Endothelial cell of umbilical vein (primary cell): ENCODE measurements around the gene COMP. TPM values are rescaled to one million over a fixed set of nuclear protein-coding genes. Genes with fewer than 3 reads are reported as not detected.

Experiments
- BruUV-seq: library from RNA; stranded (reverse); fragments of 400-500 nt; replicated peaks from 2 replicates; lab custom pipeline; 2021; lab: Mats Ljungman, UMichigan
- CTCF ChIA-PET: fragments of 300-600, 350-600 bp; sonication (Branson Sonifier 250); formaldehyde crosslinking; loops from one replicate; lab custom pipeline; 2021; ENCODE audit warnings: antibody characterized with exemption, inconsistent platforms; lab: Charles Lee
- POLR2A ChIA-PET: fragments of 300-600, 350-600 bp; sonication (Branson Sonifier 250); formaldehyde crosslinking; loops from one replicate; lab custom pipeline; 2021; ENCODE audit warnings: antibody characterized with exemption, inconsistent platforms; lab: Charles Lee
- DNase-seq: peaks from one replicate; pipeline ENCODE4 v3.0.0-alpha.2; 2011; ENCODE audit warnings: low read depth, low spot score
- FAIRE-seq: peaks from 2 replicates; lab custom pipeline; 2011; peaks lifted over from hg19 to GRCh38; lab: Jason Lieb, UNC
- H2AFZ ChIP-seq: 2 replicates; pipeline ENCODE4 v1.6.0; 2012; ENCODE audit warnings: low read depth, low read length, control low read depth, inconsistent platforms
- H3K27ac ChIP-seq: 2 replicates; pipeline ENCODE4 v1.5.1; 2011; ENCODE audit warnings: low read depth, mild to moderate bottlenecking, control low read depth, low read length, moderate library complexity; ENCODE audit not compliant: insufficient read depth
- H3K27me3 ChIP-seq, 2 experiments: 2 replicates each; pipeline versions ENCODE4 v1.6.0 to v1.6.1; 2011; ENCODE audit warnings: low read length in 2 of 2, mixed read lengths in 1 of 2; ENCODE audit not compliant: control insufficient read depth in 2 of 2, insufficient read depth in 2 of 2
- H3K36me3 ChIP-seq, 2 experiments: 2 replicates in 1 of 2; 3 replicates in 1 of 2; pipeline ENCODE4 v1.5.1; 2011; ENCODE audit warnings: low read length in 2 of 2, mild to moderate bottlenecking in 1 of 2, moderate library complexity in 1 of 2; ENCODE audit not compliant: control insufficient read depth in 2 of 2, insufficient read depth in 2 of 2; ENCODE audit errors: extremely low read depth in 1 of 2
- H3K4me1 ChIP-seq: 3 replicates; pipeline ENCODE4 v1.5.1; 2011; ENCODE audit warnings: mild to moderate bottlenecking, low read length; ENCODE audit not compliant: control insufficient read depth, insufficient read depth; ENCODE audit errors: extremely low read depth
- H3K4me2 ChIP-seq: 2 replicates; pipeline ENCODE4 v1.6.1; 2011; ENCODE audit warnings: low read length, control low read depth, mixed read lengths; ENCODE audit not compliant: insufficient read depth
- H3K4me3 ChIP-seq, 3 experiments: fragments of 200-600 bp in 1 of 3; sonication (generic), shearing (Covaris generic) in 1 of 3; replicated peaks in 1 of 3; 2 replicates each; pipeline ENCODE4 v1.5.1; 2011 to 2016; ENCODE audit warnings: control low read depth in 3 of 3, low read length in 3 of 3, mild to moderate bottlenecking in 2 of 3, inconsistent platforms in 1 of 3, low read depth in 1 of 3, moderate library complexity in 1 of 3; ENCODE audit not compliant: insufficient read depth in 1 of 3
- H3K79me2 ChIP-seq: 2 replicates; pipeline ENCODE4 v1.6.0; 2012; ENCODE audit warnings: low read length, inconsistent platforms; ENCODE audit not compliant: control insufficient read depth, insufficient read depth
- H3K9ac ChIP-seq: replicated peaks from 2 replicates; pipeline ENCODE3; 2011; ENCODE audit warnings: low read length, control low read depth; ENCODE audit not compliant: insufficient read depth; ENCODE audit errors: extremely low read depth
- H3K9me1 ChIP-seq: replicated peaks from 3 replicates; pipeline ENCODE4 v1.6.0; 2011; ENCODE audit warnings: mild to moderate bottlenecking, low read length; ENCODE audit not compliant: control insufficient read depth, insufficient read depth; ENCODE audit errors: extremely low read depth
- H3K9me3 ChIP-seq: replicated peaks from 2 replicates; pipeline ENCODE4 v1.5.1; 2012; ENCODE audit warnings: low read length, inconsistent platforms; ENCODE audit not compliant: control insufficient read depth, insufficient read depth
- H4K20me1 ChIP-seq: replicated peaks from 2 replicates; pipeline ENCODE3; 2011; ENCODE audit warnings: mild to moderate bottlenecking, low read length; ENCODE audit not compliant: control insufficient read depth, insufficient read depth; ENCODE audit errors: extremely low read depth
- EZH2 ChIP-seq: IDR thresholded peaks from 2 replicates; pipeline ENCODE4 v1.6.1; 2012; ENCODE audit warnings: borderline replicate concordance, low read depth, mild to moderate bottlenecking, moderate library complexity, low read length, inconsistent platforms; ENCODE audit not compliant: severe bottlenecking
- FOS ChIP-seq: IDR thresholded peaks from 2 replicates; pipeline ENCODE4 v1.6.1; 2011; ENCODE audit warnings: mild to moderate bottlenecking, low read length, moderate library complexity, borderline replicate concordance; ENCODE audit not compliant: insufficient read depth
- GATA2 ChIP-seq: IDR thresholded peaks from 2 replicates; pipeline ENCODE4 v1.7.0; 2011; ENCODE audit warnings: low read depth, mild to moderate bottlenecking, moderate library complexity, mixed read lengths, low read length; ENCODE audit not compliant: insufficient read length, insufficient read depth
- JUN ChIP-seq: IDR thresholded peaks from 2 replicates; pipeline ENCODE4 v1.6.1; 2011; ENCODE audit warnings: borderline replicate concordance, low read depth; ENCODE audit not compliant: insufficient read length, insufficient read depth
- MYC ChIP-seq: IDR thresholded peaks from one replicate; pipeline ENCODE4 v1.6.1; 2011; ENCODE audit warnings: mild to moderate bottlenecking, low read depth, low read length
- POLR2A ChIP-seq: IDR thresholded peaks from 2 replicates; pipeline ENCODE4 v1.6.1; 2012; ENCODE audit warnings: low read depth, mild to moderate bottlenecking, control low read depth, low read length
- POLR2AphosphoS5 ChIP-seq: IDR thresholded peaks from 2 replicates; pipeline ENCODE4 v1.6.1; 2012; ENCODE audit warnings: low read depth, mild to moderate bottlenecking, control low read depth, low read length, moderate library complexity; ENCODE audit not compliant: insufficient read depth
- dilution Hi-C: fragments of 300-500 bp; cut with MboI; formaldehyde crosslinking; loops from one replicate; pipeline ENCODE4 v1.15.0; 2019; ENCODE audit warnings: low sequenced_read_pairs; ENCODE audit not compliant: extremely low pct_ligation_motif_present
- intact Hi-C: fragments of 100-400 bp; cut with micrococcal nuclease; formaldehyde crosslinking; loops from one replicate; pipeline ENCODE4 v1.10.0; 2022
- polyA plus RNA-seq, 4 experiments: library from polyadenylated mRNA; depleted of rRNA in 3 of 4; stranded (reverse) in 3 of 4; unstranded in 1 of 4; fragments of >200 nt; gene quantifications; 2 replicates each; pipeline versions ENCODE4 v1.2.1 to v1.2.3, GENCODE V29; 2011 to 2012; ENCODE audit warnings: missing spikeins in 1 of 4
- total RNA-seq: library from RNA; stranded (reverse); gene quantifications from 2 replicates; pipeline ENCODE4 v1.2.3, GENCODE V29; 2021
- TF ChIP-seq, protein P1 (sequence below): IDR thresholded peaks from 2 replicates; pipeline ENCODE4 v1.6.1; 2011; ENCODE audit not compliant: insufficient read depth, insufficient read length
- TF ChIP-seq, protein P2 (sequence below), 2 donors: IDR thresholded peaks; 1 replicate in 1 of 2; 2 replicates in 1 of 2; pipeline ENCODE4 v1.5.1; 2011; ENCODE audit warnings: low read length in 2 of 2, mild to moderate bottlenecking in 2 of 2, moderate library complexity in 2 of 2, control low read depth in 1 of 2, inconsistent platforms in 1 of 2, low read depth in 1 of 2; ENCODE audit not compliant: insufficient read depth in 1 of 2; ENCODE audit errors: extremely low read depth in 1 of 2

Gene COMP
- total and polyA plus RNA-seq, 2 donors (not counting 3 experiments of a cell fraction or from before 2014, with no cell fraction given): not detected

DNA sequence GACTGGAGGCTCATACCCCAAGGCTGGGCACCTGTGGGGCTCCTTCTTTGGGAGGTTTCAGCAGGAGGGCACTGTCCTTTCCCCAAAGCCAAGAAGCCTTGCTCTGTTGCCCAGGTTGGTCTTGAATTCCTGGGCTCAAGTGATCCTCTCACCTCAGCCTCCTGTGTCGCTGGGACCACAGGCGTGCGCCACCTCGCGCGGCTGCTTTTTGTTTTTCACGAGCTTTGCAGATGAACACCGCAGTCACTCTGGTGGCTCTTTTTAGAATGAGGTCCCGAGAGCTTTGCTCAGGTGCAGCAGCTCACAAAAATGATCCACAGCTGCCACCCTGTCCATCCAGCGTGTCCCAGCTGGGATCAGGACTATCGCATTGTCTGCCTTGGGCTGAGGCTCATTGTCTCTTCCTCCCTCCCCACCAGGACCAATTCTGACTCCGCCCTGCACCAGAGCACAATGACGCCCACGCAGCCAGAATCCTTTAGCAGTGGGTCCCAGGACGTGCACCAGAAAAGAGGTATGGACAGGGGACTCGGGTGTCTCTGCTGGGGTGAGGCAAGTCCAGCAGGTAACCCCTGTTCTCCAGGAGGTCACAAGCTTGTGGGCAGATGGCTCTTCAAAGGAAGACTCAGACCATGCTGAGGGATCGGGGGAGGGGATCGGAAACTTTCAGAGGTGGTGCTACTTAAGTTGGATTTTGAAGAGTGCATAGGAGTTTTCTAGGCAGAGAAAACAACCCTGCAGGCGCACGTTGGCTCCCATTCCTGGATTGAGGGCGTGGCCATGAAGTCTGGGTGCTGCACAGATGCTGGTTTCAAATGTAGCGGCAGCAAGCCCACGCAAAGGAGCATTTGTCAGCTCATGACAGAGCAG, 41.5 kb downstream of the COMP start:
- intact Hi-C loops (no loop called here), dilution Hi-C loops (no loop called here)
- no peaks in the 10 kb centered on the region for H3K27me3 ChIP-seq
- no peak overlapping the region for H3K4me2 ChIP-seq
- H3K4me3 ChIP-seq: no peak overlapping the region
- no peaks in the 10 kb centered on the region for H3K79me2 ChIP-seq
- POLR2A ChIA-PET: interaction anchor here (0.5 kb wide), 1 partner anchor 211 kb away, joined by 3 read pairs; no protein-coding TSS in a partner anchor
- no peaks in the 10 kb centered on the region for H4K20me1 ChIP-seq
- H3K4me1 ChIP-seq: no peaks in the 10 kb centered on the region
- no peak overlapping the region for H3K27ac ChIP-seq
- CTCF ChIA-PET: no interaction called here
- peaks cover 0 to 3% of the 10 kb centered on the region in 2 experiments for H3K36me3 ChIP-seq
- BruUV-seq: no TSS peak
- no peak for DNase-seq
- H3K9ac ChIP-seq: no peak overlapping the region
- no peak overlapping the region for H2AFZ ChIP-seq
- FAIRE-seq: no peak
- no peaks in the 10 kb centered on the region for H3K9me1 ChIP-seq
- TF ChIP-seq, protein P1, sequence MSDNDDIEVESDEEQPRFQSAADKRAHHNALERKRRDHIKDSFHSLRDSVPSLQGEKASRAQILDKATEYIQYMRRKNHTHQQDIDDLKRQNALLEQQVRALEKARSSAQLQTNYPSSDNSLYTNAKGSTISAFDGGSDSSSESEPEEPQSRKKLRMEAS: no peak
- TF ChIP-seq POLR2AphosphoS5 (no peak), GATA2 (no peak), MYC (no peak), EZH2 (no peak), FOS (no peak), JUN (no peak), POLR2A (no peak)
- TF ChIP-seq, protein P2, sequence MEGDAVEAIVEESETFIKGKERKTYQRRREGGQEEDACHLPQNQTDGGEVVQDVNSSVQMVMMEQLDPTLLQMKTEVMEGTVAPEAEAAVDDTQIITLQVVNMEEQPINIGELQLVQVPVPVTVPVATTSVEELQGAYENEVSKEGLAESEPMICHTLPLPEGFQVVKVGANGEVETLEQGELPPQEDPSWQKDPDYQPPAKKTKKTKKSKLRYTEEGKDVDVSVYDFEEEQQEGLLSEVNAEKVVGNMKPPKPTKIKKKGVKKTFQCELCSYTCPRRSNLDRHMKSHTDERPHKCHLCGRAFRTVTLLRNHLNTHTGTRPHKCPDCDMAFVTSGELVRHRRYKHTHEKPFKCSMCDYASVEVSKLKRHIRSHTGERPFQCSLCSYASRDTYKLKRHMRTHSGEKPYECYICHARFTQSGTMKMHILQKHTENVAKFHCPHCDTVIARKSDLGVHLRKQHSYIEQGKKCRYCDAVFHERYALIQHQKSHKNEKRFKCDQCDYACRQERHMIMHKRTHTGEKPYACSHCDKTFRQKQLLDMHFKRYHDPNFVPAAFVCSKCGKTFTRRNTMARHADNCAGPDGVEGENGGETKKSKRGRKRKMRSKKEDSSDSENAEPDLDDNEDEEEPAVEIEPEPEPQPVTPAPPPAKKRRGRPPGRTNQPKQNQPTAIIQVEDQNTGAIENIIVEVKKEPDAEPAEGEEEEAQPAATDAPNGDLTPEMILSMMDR (IDR thresholded peaks at IDR 0.05; ENCODE audit: extremely low read depth in 1 of 2, insufficient read depth in 1 of 2, low read depth in 1 of 2, low read length in 2 of 2): no peak
- no peaks in the 10 kb centered on the region for H3K9me3 ChIP-seq
